ENCODE results near the gene HLA-DOA.

HLA-DOA gene

DNA sequence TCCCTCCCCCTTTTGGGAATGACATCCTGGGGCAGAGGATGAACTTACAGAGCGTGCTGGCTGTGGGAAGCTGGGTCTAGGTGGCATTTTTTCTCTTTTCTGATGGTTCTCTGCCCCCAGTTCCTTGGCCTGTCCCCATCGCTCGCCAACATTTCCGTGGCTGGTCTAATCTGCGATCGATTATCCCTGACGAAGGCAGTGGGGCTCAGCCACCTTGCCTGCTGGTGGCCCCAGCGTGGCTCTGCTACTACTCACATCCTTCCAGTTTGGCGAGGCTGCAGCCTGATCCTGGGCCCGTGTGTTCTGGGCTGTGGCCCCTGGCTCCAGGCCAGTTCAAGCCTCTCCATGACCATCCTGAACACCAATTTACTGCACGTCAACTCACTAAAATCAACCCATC lies 6.4 kb upstream of the HLA-DOA start:
- DNase-seq: no peak

DNA sequence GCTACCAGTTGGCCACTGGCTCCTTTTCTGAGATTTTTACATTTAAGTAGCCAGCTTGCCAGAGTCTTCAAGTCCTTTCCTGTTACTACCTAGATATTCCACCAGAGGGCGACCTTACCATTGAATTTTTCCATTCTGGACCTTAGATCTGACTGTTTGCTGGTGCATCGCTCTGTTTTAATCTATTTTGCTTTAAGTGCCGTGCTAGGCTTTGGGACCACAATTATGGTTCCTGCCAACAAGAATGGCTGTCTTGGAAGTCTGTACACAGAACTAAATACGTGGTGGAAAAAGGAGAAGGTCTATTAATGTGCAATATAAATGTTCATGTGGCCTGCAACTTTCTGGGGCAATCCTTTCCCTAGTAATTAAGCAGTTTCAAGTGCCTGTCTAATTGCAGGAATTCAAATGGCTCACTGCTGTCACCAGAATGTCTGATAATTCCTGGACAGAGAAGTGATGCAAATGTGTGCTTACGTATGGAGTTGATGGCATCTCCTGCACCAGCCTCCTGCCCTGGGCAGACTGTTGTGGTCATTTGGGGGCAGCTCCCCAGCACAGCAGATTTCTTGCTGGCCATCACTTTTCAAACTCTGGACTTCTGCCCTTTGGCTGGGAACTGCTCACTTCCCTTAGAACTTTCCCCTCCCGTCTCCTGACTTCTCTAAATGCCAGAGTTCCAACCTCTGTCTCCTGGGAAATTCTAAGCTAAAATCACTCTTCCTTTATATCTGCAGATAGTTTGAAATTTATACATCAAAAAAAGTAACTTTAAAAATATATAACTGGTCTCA lies 5.6 kb upstream of the HLA-DOA start:
- peak; percentile 63 for DNase-seq

DNA sequence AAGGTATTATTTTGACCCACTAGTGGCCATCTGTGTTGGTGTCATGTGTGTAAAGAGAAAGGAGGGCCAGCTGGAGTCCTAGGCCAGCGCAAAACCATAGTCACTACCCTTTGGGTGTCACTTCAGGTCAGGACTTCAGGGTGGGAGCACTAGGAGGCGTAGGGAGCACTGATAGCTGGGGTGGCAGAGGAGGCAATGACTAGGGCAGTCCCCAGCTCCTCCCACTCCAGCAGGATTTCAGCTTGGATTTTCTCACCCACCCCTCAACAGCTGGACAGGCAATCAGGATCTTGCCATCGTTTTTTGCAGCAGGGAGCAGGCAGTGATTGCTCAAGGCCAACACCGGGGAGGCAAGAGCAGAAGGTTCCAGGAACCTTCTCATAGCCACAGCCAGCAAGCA lies 4.2 kb upstream of the HLA-DOA start:
- DNase-seq: no peak

DNA sequence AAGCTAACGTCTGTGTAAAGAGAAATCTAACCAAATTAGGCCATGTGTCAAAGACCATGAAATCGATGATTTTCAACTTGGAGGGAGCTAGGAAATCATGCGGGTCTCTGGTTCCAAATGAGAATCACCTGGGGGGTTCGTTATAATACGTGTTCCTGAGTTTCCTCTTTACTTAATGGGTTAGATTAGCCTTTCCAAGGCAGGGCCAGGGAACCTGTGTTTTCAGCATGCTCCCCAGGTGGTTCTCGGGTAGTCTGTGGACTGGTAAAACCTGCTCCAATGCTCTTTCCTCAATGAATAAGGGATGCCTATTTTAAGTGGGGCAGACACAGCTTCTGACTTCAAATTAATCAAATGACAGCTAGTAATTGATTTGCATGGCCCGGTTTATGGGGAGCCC lies 965 bp upstream of the HLA-DOA start:
- no peak for DNase-seq

DNA sequence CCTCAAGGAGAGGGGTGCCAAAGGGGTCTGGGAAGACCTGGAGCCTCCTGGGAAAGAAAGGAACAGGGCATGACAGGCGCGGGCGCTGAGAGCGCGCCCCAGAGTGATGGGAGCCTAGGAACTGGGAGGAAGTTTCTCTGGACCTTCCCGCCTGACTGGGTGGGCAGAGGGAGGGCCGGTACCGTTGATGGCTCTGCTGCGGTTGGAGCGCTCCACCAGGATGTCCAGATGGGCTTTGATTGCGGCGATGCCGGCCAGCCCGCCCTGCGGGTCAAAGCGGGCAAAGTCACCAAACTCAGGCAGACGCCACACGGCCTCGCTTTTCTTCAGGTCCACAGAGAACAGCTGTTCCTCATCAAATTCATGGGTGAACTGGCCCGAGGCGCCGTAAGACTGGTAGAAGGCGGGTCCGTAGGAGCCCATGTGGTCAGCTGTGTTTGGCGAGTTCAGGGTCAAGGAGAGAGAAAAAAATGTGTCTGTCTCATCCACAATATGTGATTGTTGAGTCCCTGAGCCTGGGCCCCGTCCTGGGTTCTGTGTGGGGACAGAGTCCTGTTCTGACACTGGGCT lies 1.5 kb downstream of the HLA-DOA start:
- no peak for DNase-seq

DNA sequence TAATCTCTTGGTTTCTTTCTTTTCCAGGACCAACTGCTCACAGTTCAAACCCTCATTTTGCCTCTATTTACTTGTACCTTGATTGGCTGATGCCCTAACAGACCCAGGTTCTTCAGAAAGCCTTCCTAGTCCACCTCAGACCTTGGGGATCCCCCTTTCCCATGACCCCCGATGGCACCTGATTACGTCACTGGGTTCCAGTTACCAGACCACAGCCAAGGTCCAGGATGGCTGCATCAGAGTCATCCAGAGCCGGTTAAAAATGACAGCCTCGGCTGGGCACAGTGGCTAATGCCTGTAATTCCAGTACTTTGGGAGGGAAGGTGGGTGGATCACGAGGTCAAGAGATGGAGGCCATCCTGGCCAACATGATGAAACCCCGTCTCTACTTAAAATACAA lies 4.5 kb downstream of the HLA-DOA start:
- DNase-seq: no peak

DNA sequence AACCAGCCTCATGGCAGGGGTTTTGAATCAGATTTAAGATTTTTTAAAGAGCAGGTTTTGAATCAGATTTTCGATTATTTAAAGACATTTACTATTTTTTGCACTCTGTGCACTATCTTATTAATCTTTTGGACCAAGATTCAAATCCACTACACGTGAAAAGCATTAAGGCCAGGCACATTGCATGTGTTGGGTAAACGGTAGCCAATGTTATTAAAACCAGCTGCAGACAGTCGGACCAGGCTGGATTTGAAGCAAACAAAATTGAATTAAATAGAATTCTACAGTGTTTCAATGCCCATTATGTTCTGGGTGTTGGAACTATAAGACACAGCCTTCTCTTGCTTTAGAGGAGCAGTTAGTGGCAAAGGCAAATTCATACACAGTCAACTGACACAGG lies 7.7 kb downstream of the HLA-DOA start:
- DNase-seq: no peak

DNA sequence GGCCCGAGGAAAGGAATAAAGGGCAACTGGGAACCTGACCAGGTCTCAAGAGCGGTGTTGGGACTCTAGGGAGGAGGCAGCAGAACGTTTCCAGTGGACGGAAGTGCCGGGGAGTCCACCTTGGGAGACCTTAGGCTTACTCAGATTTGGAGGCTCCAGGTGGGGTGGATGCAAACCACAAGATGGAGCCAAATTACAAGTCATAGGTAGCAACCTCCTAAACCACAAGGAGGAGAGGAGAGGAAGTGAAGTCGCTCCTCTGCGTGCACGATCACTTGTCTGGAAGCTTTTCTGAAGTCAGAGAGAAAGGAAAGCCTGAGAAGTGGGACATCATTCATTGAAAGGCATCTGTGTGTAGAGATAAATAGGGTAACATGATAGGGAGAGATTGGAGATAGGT lies 9.3 kb downstream of the HLA-DOA start:
- DNase-seq: peak; percentile 1

DNA sequence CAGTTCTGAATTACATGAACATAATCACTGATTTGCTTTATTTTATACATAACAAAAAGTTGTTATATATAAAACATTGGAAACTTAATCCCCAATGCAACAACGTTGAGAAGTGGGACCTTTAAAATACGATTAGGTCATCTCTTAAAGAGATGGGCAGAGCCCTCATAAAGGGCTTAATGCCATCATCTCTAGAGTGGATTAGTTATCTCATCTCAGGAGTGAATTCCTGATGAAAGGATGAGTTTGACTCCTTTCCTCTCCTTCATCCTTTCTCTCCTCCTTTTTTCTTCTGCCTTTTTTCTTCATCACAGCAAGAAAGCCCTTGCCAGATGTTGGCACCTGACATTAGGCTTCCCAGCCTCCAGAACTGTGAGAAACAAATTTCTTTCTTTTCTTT lies 13.9 kb downstream of the HLA-DOA start:
- DNase-seq: no peak

DNA sequence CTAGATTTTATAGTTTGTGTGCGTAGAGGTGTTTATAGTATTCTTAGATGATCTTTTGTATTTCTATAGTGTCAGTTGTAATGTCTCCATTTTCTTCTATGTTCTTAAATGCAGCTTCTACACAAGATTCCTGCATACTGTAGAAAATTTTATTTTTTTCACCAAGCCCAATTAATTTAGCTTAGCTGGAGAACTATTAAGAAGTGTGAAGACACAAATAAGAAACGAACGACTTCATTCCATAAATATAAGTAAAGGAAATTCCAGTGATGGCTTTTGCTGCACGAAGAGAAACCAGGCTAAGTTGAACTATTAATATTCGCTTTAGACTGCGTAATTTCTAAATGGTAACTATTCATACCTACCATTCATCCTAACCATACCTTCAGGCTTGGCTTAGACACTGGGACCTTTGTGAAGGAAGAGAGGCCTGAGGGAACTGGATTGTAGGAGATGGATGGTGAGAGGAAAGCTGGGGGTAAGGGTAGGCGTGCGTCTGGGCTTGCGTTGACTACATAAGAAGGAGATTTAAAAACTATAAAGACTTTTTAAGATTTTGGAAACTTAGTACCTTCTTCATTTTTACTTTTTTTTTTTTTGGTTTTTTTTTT lies 15.9 kb downstream of the HLA-DOA start:
- DNase-seq: no peak

DNA sequence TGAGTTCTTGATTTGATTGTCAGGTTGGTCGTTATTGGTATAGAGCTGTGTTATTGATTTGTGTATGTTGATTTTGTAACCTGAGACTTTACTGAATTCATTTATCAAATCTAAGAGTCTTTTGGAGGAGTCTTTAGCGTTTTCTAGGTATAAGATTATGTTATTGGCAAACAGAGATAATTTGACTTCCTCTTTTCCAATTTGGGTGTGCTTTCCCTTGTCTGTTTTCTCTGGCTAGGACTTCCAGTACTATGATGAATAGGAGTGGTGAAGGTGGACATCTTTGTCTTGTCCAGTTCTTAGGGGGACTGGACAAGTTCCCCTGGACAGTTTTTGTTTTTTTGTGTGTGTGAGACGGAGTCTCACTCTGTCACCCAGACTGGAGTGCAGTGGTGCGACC lies 17.4 kb downstream of the HLA-DOA start:
- no peak for DNase-seq

DNA sequence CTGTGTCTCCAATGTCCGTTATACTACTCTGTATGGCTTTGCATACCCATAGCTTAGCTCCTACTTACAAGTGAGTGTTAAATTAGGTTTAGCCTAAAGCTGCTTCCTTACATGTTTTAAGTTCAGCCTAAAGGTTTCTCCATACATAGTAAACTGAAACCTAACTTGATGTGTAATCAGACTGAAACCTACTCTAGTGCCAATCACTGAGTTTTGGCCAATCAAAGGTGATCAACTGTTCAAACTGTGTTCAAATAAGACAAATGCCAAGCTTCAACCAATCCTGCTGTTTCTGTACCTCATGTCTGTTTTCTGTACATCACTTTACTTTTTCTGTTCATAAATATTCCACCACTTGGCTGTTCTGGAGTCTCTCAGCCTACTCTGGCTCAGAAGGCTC lies 20.0 kb downstream of the HLA-DOA start:
- no peak for DNase-seq

DNA sequence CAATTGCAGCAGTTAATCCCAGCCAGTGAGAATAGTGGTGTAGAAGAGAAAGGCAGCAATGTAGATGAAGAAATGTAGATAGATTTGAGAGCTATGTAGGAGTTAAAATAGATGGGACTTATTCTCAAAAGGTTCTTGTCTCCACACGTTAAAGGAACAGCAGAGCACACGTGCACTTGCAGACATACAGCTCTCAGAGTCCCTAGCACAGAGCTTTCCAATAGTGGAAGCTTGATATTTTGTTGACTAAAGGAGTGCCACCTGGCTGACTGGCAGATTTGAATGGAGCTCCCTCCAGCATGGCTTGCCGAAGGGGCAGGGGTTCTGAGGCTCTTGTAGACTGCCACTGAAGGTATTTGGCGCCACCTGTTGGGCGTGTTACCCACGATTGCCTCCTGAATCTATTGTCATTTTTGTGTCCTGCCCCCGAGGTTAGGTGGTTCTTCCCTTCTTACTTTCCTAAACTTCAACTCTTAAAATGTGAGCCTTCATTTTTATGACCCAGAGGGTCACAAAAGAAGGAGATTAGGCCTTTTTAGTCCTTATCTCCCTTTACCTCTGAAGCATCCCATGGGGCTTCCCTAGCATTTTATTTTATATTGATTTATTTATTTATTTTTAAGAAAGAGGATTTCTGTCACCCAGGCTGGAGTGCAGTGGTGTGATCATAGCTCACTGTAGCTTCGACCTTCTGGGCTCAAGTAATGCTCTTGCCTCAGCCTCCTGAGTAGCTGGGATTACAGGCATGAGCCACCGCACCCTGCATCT lies 24.6 kb downstream of the HLA-DOA start:
- DNase-seq: peak; percentile 74

DNA sequence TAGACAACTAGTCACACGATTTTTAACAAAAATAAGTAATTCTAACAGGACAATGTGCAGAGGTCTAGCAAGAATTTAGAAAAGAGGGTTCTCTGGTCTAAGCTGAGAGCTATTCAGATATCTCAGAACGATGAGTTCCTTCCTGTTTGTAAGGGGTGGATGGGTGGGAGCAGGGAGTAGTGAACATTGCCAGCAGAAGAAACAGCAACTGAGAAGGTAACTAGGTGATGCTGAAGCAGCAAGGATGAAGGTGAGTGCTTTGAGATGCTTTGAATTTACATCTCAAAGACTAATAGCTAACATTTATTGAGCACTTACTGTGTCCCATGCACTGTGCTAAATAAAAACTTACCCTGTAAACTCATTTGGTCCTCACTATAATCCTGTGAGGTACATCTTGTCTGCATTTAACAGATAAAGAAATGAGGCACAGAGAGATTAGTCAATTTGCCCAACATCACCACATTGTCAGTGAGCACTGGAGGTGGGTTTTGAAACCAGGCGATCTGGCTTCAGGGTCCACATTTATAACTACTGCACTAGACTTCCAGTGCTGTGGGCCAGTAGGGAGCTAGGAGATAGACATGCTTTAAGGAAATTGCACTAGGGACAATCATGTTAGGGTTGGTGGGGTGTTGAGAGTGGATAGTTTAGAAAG lies 25.3 kb downstream of the HLA-DOA start:
- DNase-seq: no peak

DNA sequence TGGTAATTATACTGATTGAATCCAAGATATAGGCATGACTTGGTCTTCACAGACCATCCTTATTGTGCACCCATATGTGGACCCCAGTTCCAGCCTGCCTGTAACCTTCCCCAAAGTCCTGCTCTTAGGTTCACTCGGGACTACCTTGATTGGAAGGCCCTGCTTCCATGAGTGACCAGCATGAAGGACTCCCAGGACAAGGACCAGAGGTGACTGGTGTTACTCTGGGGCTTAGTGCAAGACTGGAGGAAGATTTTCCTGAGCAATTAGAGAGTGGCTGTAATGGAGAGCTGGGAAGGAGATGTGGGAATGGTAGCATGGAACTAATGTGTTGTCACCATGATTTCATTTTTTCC lies 25.9 kb downstream of the HLA-DOA start:
- no peak for DNase-seq

DNA sequence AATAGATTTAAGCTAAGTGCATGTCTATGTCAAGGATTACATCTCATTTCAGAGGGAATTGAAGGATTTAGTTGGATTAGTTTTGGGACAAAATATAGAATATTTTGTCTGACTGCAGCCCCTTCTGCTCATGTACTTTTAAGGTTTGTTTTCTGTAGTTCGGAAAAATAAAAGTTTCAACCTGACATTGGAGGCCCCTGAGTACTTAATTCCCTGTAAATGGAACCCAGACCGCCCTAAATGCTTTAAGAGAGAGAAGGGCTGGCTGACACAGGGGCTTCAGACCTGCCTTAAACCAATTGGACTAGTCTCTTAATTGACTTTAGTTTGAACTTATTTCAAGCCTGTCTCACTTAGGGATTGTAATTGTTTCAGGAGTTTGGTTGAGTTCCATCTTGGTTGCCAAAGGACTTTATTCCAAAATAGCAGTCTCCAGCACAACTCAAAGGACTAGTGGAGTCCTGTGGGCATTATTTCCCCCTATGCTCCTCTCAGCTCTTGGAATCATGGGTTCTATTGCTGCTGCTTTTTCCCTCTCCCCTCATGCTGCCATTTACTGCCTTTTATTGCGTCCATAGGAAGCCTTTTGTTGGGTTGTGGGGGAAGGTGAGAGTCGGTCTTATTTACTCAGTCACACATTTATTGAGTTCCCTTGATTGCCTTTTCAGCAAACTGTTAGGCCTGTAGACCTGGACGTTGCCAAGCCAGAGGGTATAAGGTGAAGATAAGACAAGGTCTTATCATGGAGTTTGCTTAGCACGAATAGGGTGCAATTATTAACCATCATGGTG lies 26.5 kb downstream of the HLA-DOA start:
- peak; percentile 5 for DNase-seq

DNA sequence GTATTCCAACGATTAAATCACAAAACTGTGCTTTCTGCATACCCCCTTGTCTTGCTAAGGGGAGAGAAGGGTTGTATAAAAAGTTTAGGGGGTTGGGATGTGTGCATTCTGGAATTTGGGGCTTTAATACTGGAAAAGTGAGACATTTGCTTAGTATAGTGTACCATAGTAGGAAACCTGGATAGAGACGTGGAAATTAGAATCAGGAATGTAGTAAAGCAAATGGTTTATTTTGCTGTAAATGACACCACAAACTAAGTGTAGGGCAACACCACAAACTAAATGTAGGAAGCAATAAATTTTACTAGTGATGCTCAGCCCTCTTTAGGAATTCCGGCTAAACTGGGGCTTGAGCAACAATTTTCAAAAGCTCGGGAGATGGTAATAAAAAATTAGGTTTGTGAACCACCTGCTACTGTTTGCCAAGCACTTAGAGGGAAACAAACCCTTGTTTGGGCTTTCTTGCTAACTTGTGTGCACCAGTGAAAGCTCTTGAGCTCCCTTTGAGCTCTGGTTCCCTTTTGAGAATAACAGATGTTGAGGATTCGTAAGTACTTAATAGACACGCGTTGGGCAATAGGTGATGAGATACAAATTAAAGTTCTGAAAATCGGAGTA lies 27.2 kb downstream of the HLA-DOA start:
- DNase-seq: peak; percentile 42

DNA sequence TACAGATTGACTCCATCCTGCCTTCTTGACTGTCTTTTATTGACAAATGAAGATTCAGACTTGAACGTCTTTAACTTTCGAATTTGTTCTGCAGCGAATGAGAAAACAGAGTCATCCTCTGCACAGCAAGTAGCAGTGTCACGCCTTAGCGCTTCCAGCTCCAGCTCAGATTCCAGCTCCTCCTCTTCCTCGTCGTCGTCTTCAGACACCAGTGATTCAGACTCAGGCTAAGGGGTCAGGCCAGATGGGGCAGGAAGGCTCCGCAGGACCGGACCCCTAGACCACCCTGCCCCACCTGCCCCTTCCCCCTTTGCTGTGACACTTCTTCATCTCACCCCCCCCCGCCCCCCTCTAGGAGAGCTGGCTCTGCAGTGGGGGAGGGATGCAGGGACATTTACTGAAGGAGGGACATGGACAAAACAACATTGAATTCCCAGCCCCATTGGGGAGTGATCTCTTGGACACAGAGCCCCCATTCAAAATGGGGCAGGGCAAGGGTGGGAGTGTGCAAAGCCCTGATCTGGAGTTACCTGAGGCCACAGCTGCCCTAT lies 28.8 kb downstream of the HLA-DOA start:
- no peak for DNase-seq

DNA sequence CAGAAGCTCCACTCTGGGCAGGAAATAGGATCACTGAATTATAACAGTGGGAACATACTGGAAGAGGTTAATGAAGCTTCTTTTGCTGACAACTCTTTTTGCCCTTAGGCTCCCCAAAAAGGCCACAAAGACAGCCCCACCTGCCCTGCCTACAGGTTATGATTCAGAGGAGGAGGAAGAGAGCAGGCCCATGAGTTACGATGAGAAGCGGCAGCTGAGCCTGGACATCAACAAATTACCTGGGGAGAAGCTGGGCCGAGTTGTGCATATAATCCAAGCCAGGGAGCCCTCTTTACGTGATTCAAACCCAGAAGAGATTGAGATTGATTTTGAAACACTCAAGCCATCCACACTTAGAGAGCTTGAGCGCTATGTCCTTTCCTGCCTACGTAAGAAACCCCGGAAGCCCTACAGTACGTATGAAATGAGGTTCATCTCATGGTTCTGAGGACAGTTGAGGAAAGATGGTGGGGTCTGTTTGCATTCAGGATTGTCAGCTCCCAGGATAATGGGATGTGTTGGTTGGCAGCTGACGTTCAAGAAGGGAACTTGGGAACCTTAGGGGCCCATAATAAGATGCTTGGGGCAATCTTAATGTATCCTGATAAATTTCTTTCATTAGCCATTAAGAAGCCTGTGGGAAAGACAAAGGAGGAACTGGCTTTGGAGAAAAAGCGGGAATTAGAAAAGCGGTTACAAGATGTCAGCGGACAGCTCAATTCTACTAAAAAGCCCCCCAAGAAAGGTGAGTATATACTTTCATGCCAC lies 29.5 kb downstream of the HLA-DOA start:
- DNase-seq: no peak

DNA sequence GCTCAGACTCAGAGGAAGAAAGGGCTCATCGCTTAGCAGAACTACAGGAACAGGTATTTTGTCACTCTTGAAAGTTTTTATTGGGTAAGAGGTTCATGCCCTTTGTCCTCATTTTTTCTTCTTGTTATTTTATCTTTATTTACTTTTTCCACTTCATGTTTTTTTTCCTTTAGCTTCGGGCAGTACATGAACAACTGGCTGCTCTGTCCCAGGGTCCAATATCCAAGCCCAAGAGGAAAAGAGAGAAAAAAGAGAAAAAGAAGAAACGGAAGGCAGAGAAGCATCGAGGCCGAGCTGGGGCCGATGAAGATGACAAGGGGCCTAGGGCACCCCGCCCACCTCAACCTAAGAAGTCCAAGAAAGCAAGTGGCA lies 31.5 kb downstream of the HLA-DOA start:
- no peak for DNase-seq
